ENCODE results near the gene STK17A.
"Not testable (repeated sequence)": the region's sequence is repeated elsewhere in the genome, so short reads cannot be mapped to it uniquely, and the experiment has no call there.

The STK17A gene

GRCh38 chr7:43569424-43569823, 13.5 kb upstream of the STK17A start:
- DNase-seq (ENCODE audit: low spot score): no peak

- no peak for DNase-seq (ENCODE audit: low spot score)
Observed at GRCh38 chr7:43570688-43571365, 12.1 kb upstream of the STK17A start.

- DNase-seq (ENCODE audit: low spot score): peak; percentile 87
Observed at GRCh38 chr7:43572516-43573049, 10.3 kb upstream of the STK17A start.

- DNase-seq (ENCODE audit: low spot score): not testable (repeated sequence)
Observed at GRCh38 chr7:43573832-43574231, 9.1 kb upstream of the STK17A start.

GRCh38 chr7:43575506-43575905, 7.4 kb upstream of the STK17A start:
- no peak for DNase-seq (ENCODE audit: low spot score)

- DNase-seq (ENCODE audit: low spot score): no peak
Observed at GRCh38 chr7:43576241-43576640, 6.7 kb upstream of the STK17A start.

GRCh38 chr7:43577485-43577951, 5.4 kb upstream of the STK17A start:
- DNase-seq (ENCODE audit: low spot score): no peak

GRCh38 chr7:43583424-43584194, 701 bp downstream of the STK17A start:
- peak; percentile 35 for DNase-seq (ENCODE audit: low spot score)

- DNase-seq (ENCODE audit: low spot score): no peak
Observed at GRCh38 chr7:43584195-43584586, 1.3 kb downstream of the STK17A start.

- DNase-seq (ENCODE audit: low spot score): not testable (repeated sequence)
Observed at GRCh38 chr7:43584733-43585132, 1.8 kb downstream of the STK17A start.

GRCh38 chr7:43585562-43585961, 2.7 kb downstream of the STK17A start:
- DNase-seq (ENCODE audit: low spot score): no peak

- DNase-seq (ENCODE audit: low spot score): no peak
Observed at GRCh38 chr7:43586251-43586900, 3.5 kb downstream of the STK17A start.

- DNase-seq (ENCODE audit: low spot score): no peak
Observed at GRCh38 chr7:43588477-43589132, 5.7 kb downstream of the STK17A start.

GRCh38 chr7:43589133-43589478, 6.2 kb downstream of the STK17A start:
- DNase-seq (ENCODE audit: low spot score): no peak

GRCh38 chr7:43589728-43590127, 6.8 kb downstream of the STK17A start:
- no peak for DNase-seq (ENCODE audit: low spot score)

- no peak for DNase-seq (ENCODE audit: low spot score)
Observed at GRCh38 chr7:43590862-43591557, 8.1 kb downstream of the STK17A start.

GRCh38 chr7:43591558-43592180, 8.8 kb downstream of the STK17A start:
- DNase-seq (ENCODE audit: low spot score): no peak

GRCh38 chr7:43592326-43592725, 9.4 kb downstream of the STK17A start:
- no peak for DNase-seq (ENCODE audit: low spot score)

GRCh38 chr7:43593010-43593409, 10.1 kb downstream of the STK17A start:
- DNase-seq (ENCODE audit: low spot score): no peak

GRCh38 chr7:43594020-43594419, 11.1 kb downstream of the STK17A start:
- no peak for DNase-seq (ENCODE audit: low spot score)

GRCh38 chr7:43596426-43596825, 13.5 kb downstream of the STK17A start:
- DNase-seq (ENCODE audit: low spot score): not testable (repeated sequence)
